ENCODE results near the gene THRB.

THRB gene

GRCh38 chr3:24111711-24112110 lies 382.9 kb downstream of the THRB start:
- no peaks in the 10 kb centered on the region for H3F3A ChIP-seq (ENCODE audit: insufficient read depth, low read length)
- no peak overlapping the region for H3K9ac ChIP-seq (ENCODE audit: low read length)
- no peak overlapping the region for H3K27ac ChIP-seq (ENCODE audit: low read depth, low read length, poor library complexity, severe bottlenecking)
- H2AFZ ChIP-seq (ENCODE audit: low read length) = no peak overlapping the region
- no peaks in the 10 kb centered on the region for H3K27me3 ChIP-seq (ENCODE audit: insufficient read depth, low read length)
- H3K4me2 ChIP-seq (ENCODE audit: low read length) = no peak overlapping the region
- no peaks in the 10 kb centered on the region for H4K20me1 ChIP-seq (ENCODE audit: insufficient read depth, low read length)
- H3K36me3 ChIP-seq (ENCODE audit: insufficient read depth, low read length) = no peaks in the 10 kb centered on the region
- H3K4me3 ChIP-seq (ENCODE audit: low read depth, low read length, poor library complexity, severe bottlenecking) = no peak overlapping the region
- no peak for TF ChIP-seq EZH2 (IDR thresholded peaks at IDR 0.05; ENCODE audit: borderline replicate concordance, low read length)
- TF ChIP-seq CTCF (IDR thresholded peaks at IDR 0.05; ENCODE audit: low read length) = no peak
- H3K79me2 ChIP-seq (ENCODE audit: insufficient read depth, low read length) = no peaks in the 10 kb centered on the region
- no peaks in the 10 kb centered on the region for H3K9me3 ChIP-seq (ENCODE audit: low read length)
- H3K4me1 ChIP-seq (ENCODE audit: insufficient read depth, low read length, severe bottlenecking) = no peaks in the 10 kb centered on the region
- H3K9me2 ChIP-seq (ENCODE audit: low read depth, low read length) = no peaks in the 10 kb centered on the region

GRCh38 chr3:24110051-24110450 lies 384.6 kb downstream of the THRB start:
- Histone ChIP-seq H3K9ac (ENCODE audit: low read length) (no peak overlapping the region), H4K20me1 (ENCODE audit: insufficient read depth, low read length) (no peaks in the 10 kb centered on the region), H3K79me2 (ENCODE audit: insufficient read depth, low read length) (no peaks in the 10 kb centered on the region), H3K4me2 (ENCODE audit: low read length) (no peak overlapping the region), H3F3A (ENCODE audit: insufficient read depth, low read length) (no peaks in the 10 kb centered on the region), H3K4me1 (ENCODE audit: insufficient read depth, low read length, severe bottlenecking) (no peaks in the 10 kb centered on the region), H2AFZ (ENCODE audit: low read length) (no peak overlapping the region), H3K4me3 (ENCODE audit: low read depth, low read length, poor library complexity, severe bottlenecking) (no peak overlapping the region), H3K36me3 (ENCODE audit: insufficient read depth, low read length) (no peaks in the 10 kb centered on the region), H3K9me2 (ENCODE audit: low read depth, low read length) (no peaks in the 10 kb centered on the region), H3K27me3 (ENCODE audit: insufficient read depth, low read length) (no peaks in the 10 kb centered on the region), H3K9me3 (ENCODE audit: low read length) (no peaks in the 10 kb centered on the region), H3K27ac (ENCODE audit: low read depth, low read length, poor library complexity, severe bottlenecking) (no peak overlapping the region)
- TF ChIP-seq EZH2 (IDR thresholded peaks at IDR 0.05; ENCODE audit: borderline replicate concordance, low read length) = no peak
- TF ChIP-seq CTCF (IDR thresholded peaks at IDR 0.05; ENCODE audit: low read length) = no peak

- Histone ChIP-seq H3K9me3 (ENCODE audit: low read length) (no peaks in the 10 kb centered on the region), H3K27me3 (ENCODE audit: insufficient read depth, low read length) (no peaks in the 10 kb centered on the region), H2AFZ (ENCODE audit: low read length) (no peak overlapping the region), H3K9me2 (ENCODE audit: low read depth, low read length) (no peaks in the 10 kb centered on the region), H3K79me2 (ENCODE audit: insufficient read depth, low read length) (no peaks in the 10 kb centered on the region), H3K9ac (ENCODE audit: low read length) (no peak overlapping the region), H3K4me3 (ENCODE audit: low read depth, low read length, poor library complexity, severe bottlenecking) (no peak overlapping the region), H3K4me2 (ENCODE audit: low read length) (no peak overlapping the region), H3K4me1 (ENCODE audit: insufficient read depth, low read length, severe bottlenecking) (peaks cover 5% of the 10 kb centered on the region), H4K20me1 (ENCODE audit: insufficient read depth, low read length) (no peaks in the 10 kb centered on the region), H3F3A (ENCODE audit: insufficient read depth, low read length) (no peaks in the 10 kb centered on the region), H3K36me3 (ENCODE audit: insufficient read depth, low read length) (no peaks in the 10 kb centered on the region), H3K27ac (ENCODE audit: low read depth, low read length, poor library complexity, severe bottlenecking) (no peak overlapping the region)
- TF ChIP-seq CTCF (IDR thresholded peaks at IDR 0.05; ENCODE audit: low read length) (no peak), EZH2 (IDR thresholded peaks at IDR 0.05; ENCODE audit: borderline replicate concordance, low read length) (no peak)
Measured at GRCh38 chr3:24101676-24102168, 392.9 kb downstream of the THRB start.
